HEK293 (cell line): ENCODE measurements around the gene MX1.

Experiments used
- TRIM28 ChIP-seq: IDR thresholded peaks from 2 replicates; pipeline ENCODE4 v1.6.1; 2011; ENCODE audit warnings: low read length, control low read depth, borderline replicate concordance
- ZBTB26 ChIP-seq: fragments of 450-650 bp; formaldehyde crosslinking; optimal IDR thresholded peaks from 2 replicates; pipeline ENCODE3; 2016; ENCODE audit warnings: missing biosample characterization, mild to moderate bottlenecking, missing genetic modification characterization
- ZNF155 ChIP-seq: fragments of 450-650 bp; formaldehyde crosslinking; IDR thresholded peaks from 2 replicates; pipeline ENCODE4 v1.5.1; 2016; ENCODE audit warnings: missing biosample characterization, missing genetic modification characterization
- ZNF175 ChIP-seq: fragments of 450-650 bp; formaldehyde crosslinking; IDR thresholded peaks from 2 replicates; pipeline ENCODE4 v1.5.1; 2016; ENCODE audit warnings: missing biosample characterization, missing genetic modification characterization
- ZNF184 ChIP-seq: fragments of 450-650 bp; IDR thresholded peaks from 2 replicates; pipeline ENCODE4 v1.5.1; 2018; ENCODE audit warnings: missing biosample characterization, mild to moderate bottlenecking, missing genetic modification characterization
- ZNF24 ChIP-seq: fragments of 450-650 bp; formaldehyde crosslinking; IDR thresholded peaks from 2 replicates; pipeline ENCODE4 v1.5.1; 2016; ENCODE audit warnings: missing biosample characterization, missing genetic modification characterization
- ZNF274 ChIP-seq, 2 experiments: fragments of 200-500 bp in 1 of 2; fragments of 450-650 bp in 1 of 2; sonication (Bioruptor generic) in 1 of 2; formaldehyde crosslinking in 1 of 2; IDR thresholded peaks; 2 replicates each; pipeline versions ENCODE4 v1.5.1 to v1.6.1; 2014 to 2016; ENCODE audit warnings: borderline replicate concordance in 1 of 2, inconsistent platforms in 1 of 2, low read length in 1 of 2, missing biosample characterization in 1 of 2, missing genetic modification characterization in 1 of 2
- ZNF561 ChIP-seq: fragments of 450-650 bp; IDR thresholded peaks from 2 replicates; pipeline ENCODE4 v1.5.1; 2018; ENCODE audit warnings: missing biosample characterization, missing genetic modification characterization, borderline replicate concordance
- ZNF596 ChIP-seq: fragments of 450-650 bp; IDR thresholded peaks from 2 replicates; pipeline ENCODE4 v1.5.0; 2018; ENCODE audit warnings: missing biosample characterization, mild to moderate bottlenecking, missing genetic modification characterization, moderate library complexity
- ZSCAN16 ChIP-seq: fragments of 450-650 bp; formaldehyde crosslinking; IDR thresholded peaks from 2 replicates; pipeline ENCODE4 v1.5.1; 2016; ENCODE audit warnings: missing biosample characterization, missing genetic modification characterization
- TF ChIP-seq, protein P1 (sequence below): fragments of 450-650 bp; formaldehyde crosslinking; IDR thresholded peaks from 2 replicates; pipeline ENCODE4 v1.5.1; 2016; ENCODE audit warnings: missing biosample characterization, missing genetic modification characterization, low read depth

DNA sequence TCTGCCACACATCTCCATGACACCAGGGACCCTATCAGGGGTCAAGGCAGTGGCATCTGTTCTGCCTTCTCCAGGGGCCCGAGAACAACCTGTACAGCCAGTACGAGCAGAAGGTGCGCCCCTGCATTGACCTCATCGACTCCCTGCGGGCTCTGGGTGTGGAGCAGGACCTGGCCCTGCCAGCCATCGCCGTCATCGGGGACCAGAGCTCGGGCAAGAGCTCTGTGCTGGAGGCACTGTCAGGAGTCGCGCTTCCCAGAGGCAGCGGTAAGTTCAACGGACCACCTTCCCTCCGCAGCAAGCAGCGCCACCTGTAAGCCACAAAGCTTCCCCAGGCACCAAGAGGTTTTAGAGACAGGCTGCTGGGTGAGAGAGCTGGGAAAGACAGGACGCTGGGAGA lies 48.3 kb upstream of the MX1 start:
- TF ChIP-seq ZNF274 (IDR thresholded peaks at IDR 0.05; ENCODE audit: low read length) (no peak), ZNF274 (tag by site-specific recombination; IDR thresholded peaks at IDR 0.05; ENCODE audit: borderline replicate concordance) (no peak), ZNF561 (tag by site-specific recombination) (no peak), ZNF155 (tag by site-specific recombination) (no peak), ZBTB26 (no peak), ZNF184 (no peak), ZNF596 (tag by site-specific recombination) (no peak), ZSCAN16 (tag by site-specific recombination) (no peak), ZNF24 (tag by site-specific recombination) (no peak), TRIM28 (no peak), ZNF175 (tag by site-specific recombination) (no peak)
- TF ChIP-seq, protein P1, sequence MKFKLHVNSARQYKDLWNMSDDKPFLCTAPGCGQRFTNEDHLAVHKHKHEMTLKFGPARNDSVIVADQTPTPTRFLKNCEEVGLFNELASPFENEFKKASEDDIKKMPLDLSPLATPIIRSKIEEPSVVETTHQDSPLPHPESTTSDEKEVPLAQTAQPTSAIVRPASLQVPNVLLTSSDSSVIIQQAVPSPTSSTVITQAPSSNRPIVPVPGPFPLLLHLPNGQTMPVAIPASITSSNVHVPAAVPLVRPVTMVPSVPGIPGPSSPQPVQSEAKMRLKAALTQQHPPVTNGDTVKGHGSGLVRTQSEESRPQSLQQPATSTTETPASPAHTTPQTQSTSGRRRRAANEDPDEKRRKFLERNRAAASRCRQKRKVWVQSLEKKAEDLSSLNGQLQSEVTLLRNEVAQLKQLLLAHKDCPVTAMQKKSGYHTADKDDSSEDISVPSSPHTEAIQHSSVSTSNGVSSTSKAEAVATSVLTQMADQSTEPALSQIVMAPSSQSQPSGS (tag by site-specific recombination) = no peak
